HCT116 (cell line): Measurements from ENCODE around the gene MEIKIN. TPM values are rescaled to one million over a fixed set of nuclear protein-coding genes. Genes with fewer than 3 reads are reported as not detected.
"Not testable (repeated sequence)": the region's sequence is repeated elsewhere in the genome, so short reads cannot be mapped to it uniquely, and the experiment has no call there.

ENCODE experiments used
- ATAC-seq: fragments of 200-7000 bp; cut with Tn5 transposase; 2 replicates; pipeline ENCODE4 v1.9.1; 2020; ENCODE audit warnings: mild to moderate bottlenecking, moderate library complexity
- BruUV-seq: library from RNA; stranded (reverse); fragments of 400-500 nt; replicated peaks from 2 replicates; lab custom pipeline; 2021; lab: Mats Ljungman, UMichigan
- CTCF ChIA-PET: fragments of 300-600 bp; sonication (Branson Sonifier 250); formaldehyde crosslinking; loops from one replicate; lab custom pipeline; 2021; ENCODE audit warnings: antibody characterized with exemption; lab: Charles Lee
- POLR2A ChIA-PET: fragments of 300-600, 350-600 bp; sonication (Branson Sonifier 250); formaldehyde crosslinking; loops from one replicate; lab custom pipeline; 2021; ENCODE audit warnings: antibody characterized with exemption; lab: Charles Lee
- RAD21 ChIA-PET, 2 experiments: fragments of 300-600 bp; sonication (Branson Sonifier 250); formaldehyde crosslinking; loops; one replicate each; lab custom pipeline; 2023; ENCODE audit warnings: low total read pairs in 2 of 2; ENCODE audit not compliant: uncharacterized antibody in 2 of 2, unreplicated experiment in 2 of 2, low non-redundant PET in 1 of 2; lab: Charles Lee
- DNase-seq: peaks from one replicate; pipeline ENCODE4 v3.0.0-alpha.2; 2010; ENCODE audit warnings: low read depth, low spot score
- H2AFZ ChIP-seq: fragments of 200-600 bp; shearing (Covaris generic), sonication (generic); 2 replicates; pipeline ENCODE4 v1.6.1; 2017; ENCODE audit warnings: low read depth, mixed run types, mixed read lengths, antibody characterized with exemption, low read length; ENCODE audit not compliant: poor library complexity, severe bottlenecking
- H3K27ac ChIP-seq: 2 replicates; pipeline ENCODE4 v1.5.1; 2012; ENCODE audit warnings: low read depth, low read length
- H3K27me3 ChIP-seq: fragments of 200-600 bp; sonication (generic); 2 replicates; pipeline ENCODE4 v1.6.1; 2016; ENCODE audit warnings: mixed run types, low read length, mixed read lengths; ENCODE audit not compliant: insufficient read depth
- H3K36me3 ChIP-seq, 2 experiments: fragments of 200-500 bp in 1 of 2; fragments of 200-600 bp in 1 of 2; sonication (Bioruptor generic) in 1 of 2; sonication (generic) in 1 of 2; 2 replicates each; pipeline versions ENCODE4 v1.5.1 to v1.6.1; 2014 to 2016; ENCODE audit warnings: low read length in 2 of 2, inconsistent platforms in 1 of 2, mixed read lengths in 1 of 2, mixed run types in 1 of 2; ENCODE audit not compliant: insufficient read depth in 2 of 2, control insufficient read depth in 1 of 2
- H3K4me1 ChIP-seq, 2 experiments: fragments of 200-600 bp in 1 of 2; sonication (generic) in 1 of 2; 2 replicates each; pipeline versions ENCODE4 v1.5.1 to v1.6.1; 2012 to 2017; ENCODE audit warnings: low read length in 2 of 2, inconsistent platforms in 1 of 2, mild to moderate bottlenecking in 1 of 2, mixed read lengths in 1 of 2, mixed run types in 1 of 2, moderate library complexity in 1 of 2; ENCODE audit not compliant: insufficient read depth in 2 of 2, control insufficient read depth in 1 of 2
- H3K4me2 ChIP-seq: fragments of 200-600 bp; sonication (generic); 2 replicates; pipeline ENCODE4 v1.6.1; 2017; ENCODE audit warnings: mixed run types, low read length, mixed read lengths
- H3K4me3 ChIP-seq, 2 experiments: fragments of 200-600 bp in 1 of 2; sonication (generic) in 1 of 2; replicated peaks in 1 of 2; 2 replicates each; pipeline ENCODE4 v1.5.1; 2011 to 2016; ENCODE audit warnings: low read length in 2 of 2, control low read depth in 1 of 2, low read depth in 1 of 2, mild to moderate bottlenecking in 1 of 2, mixed read lengths in 1 of 2, mixed run types in 1 of 2
- H3K79me2 ChIP-seq: fragments of 200-600 bp; sonication (generic); 2 replicates; pipeline ENCODE4 v1.6.1; 2017; ENCODE audit warnings: mild to moderate bottlenecking, mixed run types, low read length, moderate library complexity, mixed read lengths; ENCODE audit not compliant: insufficient read depth
- H3K9ac ChIP-seq: fragments of 200-600 bp; sonication (generic); 2 replicates; pipeline ENCODE4 v1.6.1; 2016; ENCODE audit warnings: low read length, mixed read lengths
- H3K9me2 ChIP-seq: fragments of 200-600 bp; sonication (generic), shearing (Covaris generic); 2 replicates; pipeline ENCODE4 v1.6.1; 2017; ENCODE audit warnings: mixed run types, mild to moderate bottlenecking, moderate library complexity; ENCODE audit not compliant: insufficient read depth
- H3K9me3 ChIP-seq, 2 experiments: fragments of 200-500 bp in 1 of 2; fragments of 200-600 bp in 1 of 2; sonication (Bioruptor generic) in 1 of 2; sonication (generic) in 1 of 2; 2 replicates each; pipeline ENCODE4 v1.6.1; 2014 to 2017; ENCODE audit warnings: low read length in 2 of 2, mixed read lengths in 2 of 2, inconsistent platforms in 1 of 2, low read depth in 1 of 2, mild to moderate bottlenecking in 1 of 2, mixed run types in 1 of 2, moderate library complexity in 1 of 2; ENCODE audit not compliant: control insufficient read depth in 1 of 2, insufficient read depth in 1 of 2
- H4K20me1 ChIP-seq: fragments of 200-600 bp; sonication (generic), shearing (Covaris generic); 2 replicates; pipeline ENCODE4 v1.6.1; 2017; ENCODE audit warnings: mixed run types, mild to moderate bottlenecking, moderate library complexity; ENCODE audit not compliant: insufficient read depth
- EGR1 ChIP-seq: IDR thresholded peaks from 2 replicates; pipeline ENCODE4 v1.6.1; 2012; ENCODE audit warnings: low read depth
- EZH2 ChIP-seq: fragments of 200-600 bp; sonication (generic); IDR thresholded peaks from 2 replicates; pipeline ENCODE4 v1.6.1; 2017; ENCODE audit warnings: antibody characterized with exemption, mixed run types
- EZH2phosphoT487 ChIP-seq: fragments of 200-600 bp; IDR thresholded peaks from 2 replicates; pipeline ENCODE4 v1.6.1; 2018; ENCODE audit warnings: antibody characterized with exemption, borderline replicate concordance
- FOSL1 ChIP-seq: IDR thresholded peaks from 2 replicates; pipeline ENCODE4 v1.6.1; 2012; ENCODE audit warnings: low read depth
- JUND ChIP-seq: IDR thresholded peaks from 2 replicates; pipeline ENCODE4 v1.6.1; 2012
- POLR2AphosphoS5 ChIP-seq: IDR thresholded peaks from 2 replicates; pipeline ENCODE4 v1.6.1; 2011; ENCODE audit warnings: mild to moderate bottlenecking, low read depth, low read length, moderate library complexity
- SIN3A ChIP-seq: IDR thresholded peaks from 2 replicates; pipeline ENCODE4 v1.6.1; 2012; ENCODE audit warnings: low read depth
- SRF ChIP-seq: IDR thresholded peaks from 2 replicates; pipeline ENCODE4 v1.6.1; 2012; ENCODE audit warnings: low read depth
- ZFX ChIP-seq: fragments of 450-650 bp; IDR thresholded peaks from 2 replicates; pipeline ENCODE4 v1.6.1; 2017
- ZNF274 ChIP-seq: fragments of 200-500 bp; sonication (Bioruptor generic); IDR thresholded peaks from 2 replicates; pipeline ENCODE4 v1.6.1; 2014; ENCODE audit warnings: mild to moderate bottlenecking, low read depth, low read length, inconsistent platforms
- intact Hi-C: fragments of 100-400 bp; cut with micrococcal nuclease; formaldehyde crosslinking; loops from 2 replicates; pipeline ENCODE4 v1.10.0; 2022
- total RNA-seq: library from RNA; stranded (reverse); gene quantifications from one replicate; pipeline ENCODE4 v1.2.1, GENCODE V29; 2021; ENCODE audit not compliant: unreplicated experiment
- TF ChIP-seq, protein P1 (sequence below): IDR thresholded peaks from 2 replicates; pipeline ENCODE4 v1.6.1; 2011; ENCODE audit warnings: mild to moderate bottlenecking, low read length, moderate library complexity; ENCODE audit not compliant: insufficient replicate concordance; ENCODE audit errors: extremely low read depth
- TF ChIP-seq, protein P2 (sequence below): IDR thresholded peaks from 2 replicates; pipeline ENCODE4 v1.6.1; 2012

The MEIKIN gene
- total RNA-seq, 1 experiment from 2014 or later = not detected

DNA sequence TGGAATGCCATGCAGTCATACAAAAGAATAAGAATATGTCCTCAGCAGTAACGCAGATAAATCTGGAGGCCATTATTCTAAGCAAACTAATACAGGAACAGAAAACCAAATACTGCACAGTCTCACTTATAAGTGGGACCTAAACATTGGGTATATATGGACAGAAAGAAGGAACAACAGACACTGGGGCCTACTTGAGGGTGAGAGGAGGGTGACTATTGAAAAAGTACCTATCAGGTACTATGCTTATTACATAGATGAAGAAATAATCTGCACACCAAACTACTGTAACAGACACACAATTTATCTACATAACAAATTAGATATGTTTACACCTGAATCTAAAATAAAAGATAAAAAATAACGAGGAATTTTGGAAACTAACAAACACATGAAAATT lies 38.8 kb downstream of the MEIKIN start:
- ATAC-seq = no peak
- Histone ChIP-seq H3K79me2 (no peaks in the 10 kb centered on the region), H3K27ac (no peak overlapping the region), H3K9me3 (no peaks in the 10 kb centered on the region), H3K9me2 (no peaks in the 10 kb centered on the region), H3K4me2 (no peak overlapping the region), H3K4me3 (no peak overlapping the region), H4K20me1 (no peaks in the 10 kb centered on the region), H3K27me3 (no peaks in the 10 kb centered on the region), H2AFZ (no peak overlapping the region), H3K4me1 (no peaks in the 10 kb centered on the region), H3K36me3 (no peaks in the 10 kb centered on the region), H3K9ac (no peak overlapping the region)
- TF ChIP-seq JUND (no peak), SRF (no peak), EZH2phosphoT487 (no peak), FOSL1 (no peak), SIN3A (no peak), ZFX (no peak), EZH2 (no peak), ZNF274 (no peak), POLR2AphosphoS5 (no peak), EGR1 (no peak)
- TF ChIP-seq, protein P1, sequence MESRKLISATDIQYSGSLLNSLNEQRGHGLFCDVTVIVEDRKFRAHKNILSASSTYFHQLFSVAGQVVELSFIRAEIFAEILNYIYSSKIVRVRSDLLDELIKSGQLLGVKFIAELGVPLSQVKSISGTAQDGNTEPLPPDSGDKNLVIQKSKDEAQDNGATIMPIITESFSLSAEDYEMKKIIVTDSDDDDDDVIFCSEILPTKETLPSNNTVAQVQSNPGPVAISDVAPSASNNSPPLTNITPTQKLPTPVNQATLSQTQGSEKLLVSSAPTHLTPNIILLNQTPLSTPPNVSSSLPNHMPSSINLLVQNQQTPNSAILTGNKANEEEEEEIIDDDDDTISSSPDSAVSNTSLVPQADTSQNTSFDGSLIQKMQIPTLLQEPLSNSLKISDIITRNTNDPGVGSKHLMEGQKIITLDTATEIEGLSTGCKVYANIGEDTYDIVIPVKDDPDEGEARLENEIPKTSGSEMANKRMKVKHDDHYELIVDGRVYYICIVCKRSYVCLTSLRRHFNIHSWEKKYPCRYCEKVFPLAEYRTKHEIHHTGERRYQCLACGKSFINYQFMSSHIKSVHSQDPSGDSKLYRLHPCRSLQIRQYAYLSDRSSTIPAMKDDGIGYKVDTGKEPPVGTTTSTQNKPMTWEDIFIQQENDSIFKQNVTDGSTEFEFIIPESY = no peak
- TF ChIP-seq, protein P2, sequence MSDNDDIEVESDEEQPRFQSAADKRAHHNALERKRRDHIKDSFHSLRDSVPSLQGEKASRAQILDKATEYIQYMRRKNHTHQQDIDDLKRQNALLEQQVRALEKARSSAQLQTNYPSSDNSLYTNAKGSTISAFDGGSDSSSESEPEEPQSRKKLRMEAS = no peak
- intact Hi-C loops = no loop called here
- no TSS peak for BruUV-seq
- CTCF ChIA-PET = no interaction called here
- POLR2A ChIA-PET = no interaction called here
- DNase-seq = no peak
- RAD21 ChIA-PET = no interaction called here

- POLR2A ChIA-PET, BruUV-seq, RAD21 ChIA-PET, intact Hi-C loops, H3K4me3 ChIP-seq, H3K27ac ChIP-seq, H2AFZ ChIP-seq, H3K9me3 ChIP-seq, CTCF ChIA-PET, ATAC-seq, H3K36me3 ChIP-seq, H4K20me1 ChIP-seq, DNase-seq, H3K4me1 ChIP-seq, H3K9ac ChIP-seq, H3K79me2 ChIP-seq, H3K27me3 ChIP-seq, H3K9me2 ChIP-seq, H3K4me2 ChIP-seq: not testable (repeated sequence)
Measured at GRCh38 chr5:131902266-131902665, 43.2 kb downstream of the MEIKIN start.
